Inflammatory macrophage (primary cell): ENCODE measurements around the gene HERC4.
"Not testable (repeated sequence)": the region's sequence is repeated elsewhere in the genome, so short reads cannot be mapped to it uniquely, and the experiment has no call there.

Experiments used
- DNase-seq, 2 donors: peaks; one replicate each; pipeline ENCODE4 v3.0.0-alpha.2; 2020 to 2022

The HERC4 gene

GRCh38 chr10:68043030-68043429 is 32.1 kb downstream of the HERC4 start:
- no peak for DNase-seq

- no peak for DNase-seq
These were observed 43.0 kb downstream of the HERC4 start for GRCh38 chr10:68032113-68032512.

DNA sequence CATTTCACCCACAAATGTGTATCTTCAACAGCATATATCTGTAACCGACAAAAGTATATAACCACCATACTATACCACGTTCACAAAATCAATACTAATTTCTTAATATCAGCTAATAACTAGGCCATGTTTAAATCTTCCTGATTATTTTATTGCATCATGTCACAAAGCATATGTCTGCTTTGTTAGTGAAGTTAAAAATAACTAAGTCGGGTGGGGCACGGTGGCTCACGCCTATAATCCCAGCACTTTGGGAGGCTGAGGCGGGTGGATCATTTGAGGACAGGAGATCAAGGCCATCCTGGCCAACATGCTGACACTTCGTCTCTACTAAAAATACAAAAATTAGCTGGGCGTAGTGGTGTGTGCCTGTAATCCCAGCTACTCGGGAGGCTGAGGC is 47.7 kb downstream of the HERC4 start:
- no peak for DNase-seq

- DNase-seq: no peak
These were observed 51.8 kb downstream of the HERC4 start for GRCh38 chr10:68023292-68023691.

DNA sequence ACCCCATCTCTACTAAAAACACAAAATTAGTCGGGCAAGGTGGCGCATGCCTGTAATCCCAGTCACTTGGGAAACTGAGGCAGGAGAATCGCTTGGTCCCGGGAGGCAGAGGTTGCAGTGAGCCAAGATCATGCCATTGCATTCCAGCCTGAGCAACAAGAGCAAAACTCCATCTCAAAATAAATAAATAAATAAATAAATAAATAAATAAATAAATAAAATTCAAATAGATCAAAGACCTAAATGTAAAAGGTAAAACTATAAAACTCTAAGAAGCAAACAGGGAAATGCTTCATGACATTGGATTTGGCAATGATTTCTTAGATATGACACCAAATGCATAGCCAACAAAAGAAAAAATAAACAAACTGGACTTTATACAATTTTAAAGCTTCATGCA is 52.8 kb downstream of the HERC4 start:
- DNase-seq: not testable (repeated sequence)

GRCh38 chr10:68016519-68016918 is 58.6 kb downstream of the HERC4 start:
- not testable (repeated sequence) for DNase-seq

- DNase-seq: no peak
These were observed 64.6 kb downstream of the HERC4 start for GRCh38 chr10:68010426-68010940.

GRCh38 chr10:68007356-68007755 is 67.7 kb downstream of the HERC4 start:
- no peak for DNase-seq

DNA sequence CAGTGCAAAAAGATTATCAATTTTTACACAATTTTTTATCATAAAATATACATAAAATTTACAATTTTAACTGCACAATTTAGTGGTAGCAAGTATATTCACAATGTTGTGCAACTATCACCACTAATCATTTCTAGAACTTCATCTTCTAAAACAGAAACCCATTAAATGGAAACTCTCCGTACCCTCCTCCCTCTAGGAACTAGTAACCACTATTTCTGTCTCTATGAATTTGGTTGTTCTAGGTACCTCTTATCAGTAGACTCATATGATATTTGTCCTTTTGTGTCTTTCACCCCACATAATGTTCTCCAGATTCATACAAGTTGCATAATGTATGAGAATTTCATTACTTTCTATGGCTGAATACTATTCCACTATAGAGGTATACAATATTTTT is 73.5 kb downstream of the HERC4 start:
- DNase-seq: no peak

DNA sequence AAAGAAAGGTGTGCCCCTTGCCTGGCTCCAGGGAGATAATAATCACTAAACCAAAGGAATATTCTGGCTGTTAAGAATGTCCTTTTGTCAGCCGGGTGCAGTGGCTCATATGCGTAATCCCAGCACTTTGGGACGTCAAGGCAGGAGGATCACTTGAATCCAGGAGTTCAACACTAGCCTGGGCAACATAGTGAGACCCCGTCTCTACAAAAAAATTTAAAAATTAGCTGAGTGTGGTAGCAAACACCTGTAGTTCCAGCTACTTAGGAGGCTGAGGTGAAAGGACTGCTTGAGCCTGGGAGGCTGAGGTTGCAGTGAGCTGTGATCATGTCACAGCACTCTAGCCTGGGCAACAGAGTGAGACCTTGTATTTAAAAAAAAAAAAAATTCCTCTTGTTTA is 74.1 kb downstream of the HERC4 start:
- no peak for DNase-seq

- DNase-seq: no peak
These were observed 85.0 kb downstream of the HERC4 start for GRCh38 chr10:67990093-67990492.

DNA sequence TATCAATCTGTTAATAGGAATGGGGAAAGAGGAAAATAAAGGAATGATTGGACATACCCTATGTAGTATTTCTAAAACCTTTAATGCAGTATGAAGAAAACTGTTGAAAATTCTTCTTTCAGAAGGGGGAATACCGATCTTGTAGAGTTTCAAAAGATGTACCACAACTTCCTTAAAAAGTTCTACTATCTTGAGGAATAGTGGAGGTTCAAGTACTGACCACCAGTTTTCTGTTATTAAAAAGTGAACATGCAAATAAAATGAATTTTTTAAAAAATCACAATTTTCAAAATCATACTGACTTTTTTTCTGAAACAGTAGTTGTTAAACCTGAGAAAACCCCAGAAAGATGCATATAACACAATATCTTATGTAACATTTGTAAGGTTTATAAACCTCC is 86.5 kb downstream of the HERC4 start:
- DNase-seq: peak in 1 of 2 donors; percentile 16

- not testable (repeated sequence) for DNase-seq
These were observed 92.5 kb downstream of the HERC4 start for GRCh38 chr10:67982603-67983002.

GRCh38 chr10:67978749-67979148 is 96.3 kb downstream of the HERC4 start:
- DNase-seq: no peak

GRCh38 chr10:67977251-67977650 is 97.8 kb downstream of the HERC4 start:
- DNase-seq: no peak

DNA sequence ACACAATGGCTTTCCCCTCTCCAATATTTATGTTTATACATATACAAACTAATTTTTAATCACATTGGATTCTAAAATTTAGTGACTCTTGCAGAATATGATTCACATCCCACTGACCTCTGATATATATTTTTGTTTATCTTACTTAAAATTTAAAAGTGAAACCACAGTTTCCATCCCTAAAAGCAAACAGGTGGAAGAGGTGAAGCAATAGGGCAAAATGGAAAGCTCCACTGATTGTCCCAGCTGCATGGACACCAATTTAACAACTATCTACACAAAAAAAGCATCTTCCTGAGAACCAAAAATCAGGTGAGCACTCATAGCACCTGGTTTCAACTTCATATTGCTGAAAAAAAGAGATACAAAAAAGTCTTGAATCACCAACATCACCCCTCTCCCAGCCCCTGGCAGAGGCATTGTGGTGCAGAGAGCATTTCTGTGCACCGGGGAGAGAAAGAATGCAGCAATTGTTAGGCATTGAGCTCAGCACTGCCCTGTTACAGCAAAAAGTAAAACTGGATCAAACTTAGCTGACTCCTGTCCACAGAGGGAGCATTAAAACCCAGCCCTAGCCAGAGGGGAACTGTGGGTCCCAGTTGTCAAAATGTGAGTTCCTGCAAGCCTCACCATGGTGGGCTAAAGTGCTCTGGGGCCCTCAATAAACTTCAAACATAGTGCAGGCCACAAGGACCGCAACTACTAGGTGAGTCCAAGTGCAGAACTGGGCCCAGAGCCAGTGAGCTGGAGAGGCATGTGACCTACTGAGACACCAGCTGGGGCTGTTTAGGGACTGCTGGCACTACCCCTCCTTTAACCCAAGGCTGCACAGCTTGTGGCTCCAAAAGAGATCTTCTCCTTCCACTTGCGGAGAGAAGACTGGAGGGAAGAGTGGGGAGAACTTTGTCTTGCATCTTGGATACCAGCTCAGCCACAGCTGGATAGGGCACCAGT is 98.5 kb downstream of the HERC4 start:
- DNase-seq: no peak

- DNase-seq: no peak
These were observed 99.2 kb downstream of the HERC4 start for GRCh38 chr10:67975871-67976270.

- no peak for DNase-seq
These were observed 103.8 kb downstream of the HERC4 start for GRCh38 chr10:67971311-67971710.

GRCh38 chr10:67969875-67970274 is 105.2 kb downstream of the HERC4 start:
- no peak for DNase-seq

DNA sequence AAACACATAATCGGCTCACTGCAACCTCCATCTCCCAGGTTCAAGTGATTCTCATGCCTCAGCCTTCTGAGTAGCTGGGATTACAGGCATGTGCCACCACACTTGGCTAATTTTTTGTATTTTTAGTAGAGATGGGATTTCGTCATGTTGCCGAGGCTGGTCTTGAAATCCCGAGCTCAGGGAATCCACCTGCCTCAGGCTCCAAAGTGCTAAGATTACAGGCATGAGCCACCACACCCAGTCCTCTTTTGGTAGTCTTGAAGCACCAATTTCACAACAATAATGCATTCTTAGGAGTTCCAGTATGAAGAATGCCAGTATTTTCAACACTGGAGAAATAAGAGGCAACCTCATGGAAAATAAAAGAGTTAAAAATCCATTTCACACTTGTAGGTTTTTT is 109.0 kb downstream of the HERC4 start:
- DNase-seq: not testable (repeated sequence)

- DNase-seq: no peak
These were observed 109.6 kb downstream of the HERC4 start for GRCh38 chr10:67965456-67965855.

DNA sequence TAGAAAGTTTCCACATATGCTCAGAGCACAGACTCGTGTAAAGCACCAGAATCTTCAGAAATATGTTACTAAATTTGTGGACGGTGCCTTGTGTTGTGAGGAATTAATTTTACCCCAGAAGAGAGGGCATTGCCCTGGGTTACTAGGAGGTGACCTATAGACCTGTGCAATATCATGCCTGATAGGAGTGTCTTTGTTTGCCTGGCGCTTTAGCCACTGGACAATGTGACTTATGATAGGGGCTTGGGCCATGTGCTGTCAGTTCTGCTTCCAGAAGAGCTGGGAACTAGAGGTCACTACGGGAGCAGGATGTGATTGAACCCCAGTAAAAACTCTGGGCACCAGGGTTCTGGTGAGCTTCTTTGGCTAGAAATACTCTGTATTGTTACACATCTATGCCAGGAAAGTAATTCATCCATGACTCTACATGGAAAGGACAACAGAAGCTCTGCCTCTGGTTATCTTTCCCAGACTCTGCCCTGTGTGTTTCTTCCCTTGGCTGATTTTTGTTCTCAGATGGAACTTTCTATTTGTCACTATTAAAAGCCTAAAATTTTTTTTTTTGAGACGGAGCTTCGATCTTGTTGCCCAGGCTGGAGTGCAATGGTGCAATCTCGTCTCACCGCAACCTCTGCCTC is 115.1 kb downstream of the HERC4 start:
- DNase-seq: no peak

- no peak for DNase-seq
These were observed 119.5 kb downstream of the HERC4 start for GRCh38 chr10:67955614-67956013.

GRCh38 chr10:67943917-67944316 is 131.2 kb downstream of the HERC4 start:
- DNase-seq: no peak
